PFSK-1 (cell line): ENCODE results near the gene ZDHHC8.

Experiments used
- FOXP2 ChIP-seq: optimal IDR thresholded peaks from 2 replicates; pipeline ENCODE3; 2011; ENCODE audit warnings: borderline replicate concordance, control low read depth, inconsistent platforms; ENCODE audit not compliant: insufficient read depth; ENCODE audit errors: extremely low read length, extremely low read depth
- POLR2AphosphoS5 ChIP-seq: IDR thresholded peaks from 2 replicates; pipeline ENCODE4 v1.6.1; 2012; ENCODE audit warnings: low read depth, mild to moderate bottlenecking, control low read depth, low read length, moderate library complexity
- SIN3A ChIP-seq: IDR thresholded peaks from 2 replicates; pipeline ENCODE4 v1.6.1; 2012; ENCODE audit warnings: mild to moderate bottlenecking, low read length, moderate library complexity, borderline replicate concordance; ENCODE audit not compliant: insufficient read depth
- TAF1 ChIP-seq: IDR thresholded peaks from 2 replicates; pipeline ENCODE4 v1.6.1; 2012; ENCODE audit warnings: low read length, control low read depth, borderline replicate concordance; ENCODE audit not compliant: insufficient read depth
- TF ChIP-seq, protein P1 (sequence below), 2 experiments: IDR thresholded peaks; 2 replicates each; pipeline versions ENCODE4 v1.6.1 to v1.8.0; 2011 to 2012; ENCODE audit warnings: low read depth in 2 of 2, low read length in 2 of 2, control low read depth in 1 of 2, inconsistent platforms in 1 of 2, mild to moderate bottlenecking in 1 of 2, moderate library complexity in 1 of 2; ENCODE audit not compliant: insufficient read depth in 1 of 2

ZDHHC8 gene

DNA sequence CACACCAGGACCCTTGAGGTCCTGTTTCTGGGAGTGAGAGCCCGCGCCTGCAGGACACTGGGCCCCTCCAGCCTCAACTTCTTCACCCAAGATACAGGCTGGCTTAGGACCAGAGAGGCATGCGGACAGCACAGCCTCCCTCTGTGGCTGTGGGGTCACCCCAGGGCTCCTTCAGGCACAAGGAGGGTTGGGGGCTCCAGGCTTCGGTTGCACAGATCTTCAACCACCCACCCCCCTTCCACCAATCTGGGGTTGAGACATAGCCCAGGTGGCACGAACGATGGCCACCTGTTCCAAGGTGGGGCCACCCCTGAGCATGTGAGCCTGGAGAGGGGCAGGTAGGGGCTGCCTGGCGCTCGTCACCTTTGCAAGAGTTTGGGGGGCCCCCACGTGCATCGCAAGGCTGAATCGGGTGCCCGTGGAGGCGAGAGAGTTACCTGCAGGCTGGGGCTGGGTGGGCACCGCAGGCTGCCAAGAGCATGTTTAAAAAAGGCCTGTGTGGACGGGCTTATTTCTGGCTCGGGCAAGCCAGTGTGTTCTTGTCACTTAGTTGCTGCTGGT is 1.2 kb downstream of the ZDHHC8 start:
- TF ChIP-seq FOXP2 (no peak), TAF1 (no peak), POLR2AphosphoS5 (no peak), SIN3A (no peak)
- TF ChIP-seq, protein P1, sequence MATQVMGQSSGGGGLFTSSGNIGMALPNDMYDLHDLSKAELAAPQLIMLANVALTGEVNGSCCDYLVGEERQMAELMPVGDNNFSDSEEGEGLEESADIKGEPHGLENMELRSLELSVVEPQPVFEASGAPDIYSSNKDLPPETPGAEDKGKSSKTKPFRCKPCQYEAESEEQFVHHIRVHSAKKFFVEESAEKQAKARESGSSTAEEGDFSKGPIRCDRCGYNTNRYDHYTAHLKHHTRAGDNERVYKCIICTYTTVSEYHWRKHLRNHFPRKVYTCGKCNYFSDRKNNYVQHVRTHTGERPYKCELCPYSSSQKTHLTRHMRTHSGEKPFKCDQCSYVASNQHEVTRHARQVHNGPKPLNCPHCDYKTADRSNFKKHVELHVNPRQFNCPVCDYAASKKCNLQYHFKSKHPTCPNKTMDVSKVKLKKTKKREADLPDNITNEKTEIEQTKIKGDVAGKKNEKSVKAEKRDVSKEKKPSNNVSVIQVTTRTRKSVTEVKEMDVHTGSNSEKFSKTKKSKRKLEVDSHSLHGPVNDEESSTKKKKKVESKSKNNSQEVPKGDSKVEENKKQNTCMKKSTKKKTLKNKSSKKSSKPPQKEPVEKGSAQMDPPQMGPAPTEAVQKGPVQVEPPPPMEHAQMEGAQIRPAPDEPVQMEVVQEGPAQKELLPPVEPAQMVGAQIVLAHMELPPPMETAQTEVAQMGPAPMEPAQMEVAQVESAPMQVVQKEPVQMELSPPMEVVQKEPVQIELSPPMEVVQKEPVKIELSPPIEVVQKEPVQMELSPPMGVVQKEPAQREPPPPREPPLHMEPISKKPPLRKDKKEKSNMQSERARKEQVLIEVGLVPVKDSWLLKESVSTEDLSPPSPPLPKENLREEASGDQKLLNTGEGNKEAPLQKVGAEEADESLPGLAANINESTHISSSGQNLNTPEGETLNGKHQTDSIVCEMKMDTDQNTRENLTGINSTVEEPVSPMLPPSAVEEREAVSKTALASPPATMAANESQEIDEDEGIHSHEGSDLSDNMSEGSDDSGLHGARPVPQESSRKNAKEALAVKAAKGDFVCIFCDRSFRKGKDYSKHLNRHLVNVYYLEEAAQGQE (IDR thresholded peaks at IDR 0.05; ENCODE audit: insufficient read depth in 1 of 2, low read depth in 2 of 2, low read length in 2 of 2), result no peak

DNA sequence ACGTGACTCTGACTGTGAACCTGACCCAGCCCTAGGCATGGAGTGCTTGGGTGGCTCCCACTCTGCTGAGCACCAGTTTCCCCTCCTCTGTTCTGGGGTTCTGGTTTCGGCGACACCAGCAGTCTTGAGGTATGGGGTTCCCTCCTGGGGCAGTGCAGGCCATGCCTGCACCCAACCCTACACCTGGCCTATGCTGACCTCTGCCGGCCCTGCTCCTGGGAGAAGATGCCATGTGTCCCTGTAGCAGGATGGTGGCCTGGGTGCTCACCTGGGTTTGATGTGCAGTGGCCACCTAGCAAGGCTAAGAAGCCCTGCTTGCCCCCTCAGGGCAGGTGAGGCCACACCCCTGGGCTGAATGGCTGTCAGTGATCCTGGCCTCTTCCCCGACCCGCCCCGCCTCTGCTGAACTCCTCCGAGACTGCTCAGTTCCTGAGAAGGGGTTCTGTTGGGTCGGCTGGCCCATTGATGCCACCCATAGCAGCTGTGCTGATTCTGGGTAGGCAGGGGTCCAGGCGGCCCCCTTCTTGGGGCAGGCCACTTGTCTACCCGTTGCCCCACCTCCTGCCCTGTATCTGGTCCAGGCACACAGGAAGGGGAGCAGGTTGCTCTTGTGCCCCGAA is 2.4 kb downstream of the ZDHHC8 start:
- TF ChIP-seq, protein P1 (IDR thresholded peaks at IDR 0.05; ENCODE audit: insufficient read depth in 1 of 2, low read depth in 2 of 2, low read length in 2 of 2), result no peak
- TF ChIP-seq TAF1 (no peak), POLR2AphosphoS5 (no peak), SIN3A (no peak), FOXP2 (no peak)

DNA sequence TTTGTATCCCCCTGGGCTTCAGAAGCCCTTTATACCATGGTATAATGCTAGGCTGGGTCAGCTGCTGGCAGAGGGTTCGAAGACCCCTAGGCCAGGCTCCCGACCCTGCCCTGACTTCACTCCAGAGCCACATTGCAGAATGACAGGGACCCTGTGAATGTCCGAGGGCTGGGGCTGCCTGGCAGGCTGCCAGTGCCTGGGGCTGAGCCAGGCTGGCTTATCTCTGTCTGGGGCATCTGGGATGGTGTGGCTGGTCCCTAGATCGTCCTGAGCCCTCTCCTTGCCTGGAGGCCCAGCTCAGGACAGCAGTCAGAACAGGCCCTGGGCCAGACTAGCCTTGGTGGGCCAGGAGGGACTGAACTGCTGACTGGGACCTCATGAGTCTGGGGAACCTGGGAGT is 3.7 kb downstream of the ZDHHC8 start:
- TF ChIP-seq FOXP2 (no peak), SIN3A (no peak), TAF1 (no peak), POLR2AphosphoS5 (no peak)
- TF ChIP-seq, protein P1 (IDR thresholded peaks at IDR 0.05; ENCODE audit: insufficient read depth in 1 of 2, low read depth in 2 of 2, low read length in 2 of 2), result no peak

DNA sequence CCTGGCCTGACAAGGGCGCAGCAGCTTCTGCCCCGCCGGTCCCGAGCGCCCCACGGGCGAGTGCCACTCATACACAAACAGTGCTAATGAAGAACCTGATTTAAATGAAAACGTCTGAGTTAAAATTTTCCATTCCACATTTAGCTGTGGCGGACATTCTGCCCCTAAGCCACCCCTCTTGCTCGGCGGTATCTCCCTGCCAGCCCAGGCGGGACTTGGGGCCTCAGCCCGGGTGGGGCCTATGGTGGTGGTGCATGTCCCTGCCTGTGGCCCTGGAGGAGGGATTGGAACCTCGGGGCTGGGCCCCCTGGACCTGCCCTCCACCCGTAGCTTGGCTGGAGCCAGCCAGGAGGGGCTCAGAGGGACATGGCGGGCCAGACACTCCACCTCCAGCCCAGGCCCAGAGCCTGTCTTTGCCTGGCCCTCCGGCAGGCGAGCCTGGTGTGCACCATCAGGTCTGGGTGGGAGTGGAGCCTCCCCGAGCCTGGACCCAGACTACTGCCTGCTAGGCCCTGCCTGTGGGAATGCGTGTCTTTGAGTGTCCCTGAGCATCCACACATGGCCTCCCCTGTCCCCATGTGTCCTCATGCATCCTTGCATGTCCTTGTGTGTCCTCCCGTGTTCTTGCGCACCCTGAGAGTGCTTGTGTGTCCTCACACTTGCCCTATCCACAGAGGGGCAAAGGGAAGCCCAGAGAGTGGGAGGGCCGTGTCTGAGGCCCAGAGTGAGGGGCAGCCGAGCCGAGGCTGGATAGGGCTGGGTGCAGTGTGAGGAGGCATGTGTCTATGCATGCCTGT is 4.4 kb downstream of the ZDHHC8 start:
- TF ChIP-seq, protein P1 (IDR thresholded peaks at IDR 0.05; ENCODE audit: insufficient read depth in 1 of 2, low read depth in 2 of 2, low read length in 2 of 2), result no peak
- no peak for TF ChIP-seq TAF1
- no peak for TF ChIP-seq FOXP2
- no peak for TF ChIP-seq SIN3A
- TF ChIP-seq POLR2AphosphoS5, result no peak
